OCI-LY7 (cell line): ENCODE data around the gene CAMSAP3.

Experiments used
- EZH2phosphoT487 ChIP-seq: fragments of 200-600 bp; sonication (generic); IDR thresholded peaks from 2 replicates; pipeline ENCODE4 v1.6.1; 2018; ENCODE audit warnings: low read depth, borderline replicate concordance, mild to moderate bottlenecking, mixed run types, antibody characterized with exemption, low read length, moderate library complexity, mixed read lengths
- TF ChIP-seq, protein P1 (sequence below): fragments of 200-600 bp; sonication (generic); conservative IDR thresholded peaks from 2 replicates; pipeline ENCODE4 v1.5.1; 2014; ENCODE audit warnings: mild to moderate bottlenecking, antibody characterized with exemption, low read length, moderate library complexity, mixed read lengths

DNA sequence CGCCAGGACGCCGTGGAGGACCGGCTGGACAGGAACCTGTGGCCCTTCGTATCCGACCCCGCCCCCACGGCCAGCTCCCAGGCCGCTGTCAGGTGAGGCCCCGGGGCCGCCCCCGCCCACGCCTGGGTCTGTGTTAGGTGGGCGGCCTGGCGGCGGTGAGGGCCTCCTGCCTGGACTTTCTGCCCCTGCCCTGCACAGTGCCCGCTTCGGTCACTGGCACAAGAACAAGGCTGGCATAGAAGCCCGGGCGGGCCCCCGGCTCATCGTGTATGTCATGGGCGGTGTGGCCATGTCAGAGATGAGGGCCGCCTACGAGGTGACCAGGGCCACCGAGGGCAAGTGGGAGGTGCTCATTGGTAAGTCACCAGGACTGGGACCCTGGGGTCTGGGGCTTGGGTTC, 51.5 kb downstream of the CAMSAP3 start:
- TF ChIP-seq, protein P1, sequence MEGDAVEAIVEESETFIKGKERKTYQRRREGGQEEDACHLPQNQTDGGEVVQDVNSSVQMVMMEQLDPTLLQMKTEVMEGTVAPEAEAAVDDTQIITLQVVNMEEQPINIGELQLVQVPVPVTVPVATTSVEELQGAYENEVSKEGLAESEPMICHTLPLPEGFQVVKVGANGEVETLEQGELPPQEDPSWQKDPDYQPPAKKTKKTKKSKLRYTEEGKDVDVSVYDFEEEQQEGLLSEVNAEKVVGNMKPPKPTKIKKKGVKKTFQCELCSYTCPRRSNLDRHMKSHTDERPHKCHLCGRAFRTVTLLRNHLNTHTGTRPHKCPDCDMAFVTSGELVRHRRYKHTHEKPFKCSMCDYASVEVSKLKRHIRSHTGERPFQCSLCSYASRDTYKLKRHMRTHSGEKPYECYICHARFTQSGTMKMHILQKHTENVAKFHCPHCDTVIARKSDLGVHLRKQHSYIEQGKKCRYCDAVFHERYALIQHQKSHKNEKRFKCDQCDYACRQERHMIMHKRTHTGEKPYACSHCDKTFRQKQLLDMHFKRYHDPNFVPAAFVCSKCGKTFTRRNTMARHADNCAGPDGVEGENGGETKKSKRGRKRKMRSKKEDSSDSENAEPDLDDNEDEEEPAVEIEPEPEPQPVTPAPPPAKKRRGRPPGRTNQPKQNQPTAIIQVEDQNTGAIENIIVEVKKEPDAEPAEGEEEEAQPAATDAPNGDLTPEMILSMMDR, result no peak
- TF ChIP-seq EZH2phosphoT487, result no peak
